ENCODE results near the gene CCDC148.
A peak's percentile ranks its signal among the peaks of the same experiment; 100 is the strongest.

CCDC148 gene

GRCh38 chr2:158412206-158412605 is 44.3 kb downstream of the CCDC148 start:
- peak; percentile 59 for DNase-seq (ENCODE audit: low read depth, low spot score)
- TF ChIP-seq, protein P1, sequence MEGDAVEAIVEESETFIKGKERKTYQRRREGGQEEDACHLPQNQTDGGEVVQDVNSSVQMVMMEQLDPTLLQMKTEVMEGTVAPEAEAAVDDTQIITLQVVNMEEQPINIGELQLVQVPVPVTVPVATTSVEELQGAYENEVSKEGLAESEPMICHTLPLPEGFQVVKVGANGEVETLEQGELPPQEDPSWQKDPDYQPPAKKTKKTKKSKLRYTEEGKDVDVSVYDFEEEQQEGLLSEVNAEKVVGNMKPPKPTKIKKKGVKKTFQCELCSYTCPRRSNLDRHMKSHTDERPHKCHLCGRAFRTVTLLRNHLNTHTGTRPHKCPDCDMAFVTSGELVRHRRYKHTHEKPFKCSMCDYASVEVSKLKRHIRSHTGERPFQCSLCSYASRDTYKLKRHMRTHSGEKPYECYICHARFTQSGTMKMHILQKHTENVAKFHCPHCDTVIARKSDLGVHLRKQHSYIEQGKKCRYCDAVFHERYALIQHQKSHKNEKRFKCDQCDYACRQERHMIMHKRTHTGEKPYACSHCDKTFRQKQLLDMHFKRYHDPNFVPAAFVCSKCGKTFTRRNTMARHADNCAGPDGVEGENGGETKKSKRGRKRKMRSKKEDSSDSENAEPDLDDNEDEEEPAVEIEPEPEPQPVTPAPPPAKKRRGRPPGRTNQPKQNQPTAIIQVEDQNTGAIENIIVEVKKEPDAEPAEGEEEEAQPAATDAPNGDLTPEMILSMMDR (IDR thresholded peaks at IDR 0.05; ENCODE audit: insufficient read depth, low read length, missing control alignments), result no peak
- ChIA-PET CTCF (no interaction called here), POLR2A (no interaction called here)
- no peak overlapping the region for H3K4me3 ChIP-seq (ENCODE audit: low read depth, low read length)

DNA sequence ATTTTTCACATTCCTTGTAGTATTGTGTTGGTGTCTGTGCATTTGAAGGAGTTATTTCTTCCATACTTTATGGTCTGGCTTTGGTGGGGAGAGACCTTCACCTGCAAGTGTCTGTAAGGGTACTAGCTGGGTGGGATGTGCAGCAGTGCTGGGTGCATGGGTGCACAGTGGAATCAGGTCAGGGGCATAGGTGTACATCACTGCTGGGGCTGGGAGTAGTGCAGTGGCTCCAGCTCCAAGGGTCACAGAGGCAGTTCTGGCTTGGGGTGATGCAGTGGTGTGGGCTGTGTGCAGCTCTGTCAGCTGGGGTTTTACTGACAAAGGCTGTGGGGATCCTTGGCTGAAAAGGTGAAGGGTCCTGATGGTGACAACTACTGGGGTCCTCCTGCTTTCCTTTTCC is 44.8 kb downstream of the CCDC148 start:
- no peak overlapping the region for H3K4me3 ChIP-seq (ENCODE audit: low read depth, low read length)
- POLR2A ChIA-PET, result no interaction called here
- DNase-seq (ENCODE audit: low read depth, low spot score), result no peak
- CTCF ChIA-PET, result no interaction called here
- TF ChIP-seq, protein P1 (IDR thresholded peaks at IDR 0.05; ENCODE audit: insufficient read depth, low read length, missing control alignments), result no peak

GRCh38 chr2:158410132-158410531 is 46.4 kb downstream of the CCDC148 start:
- CTCF ChIA-PET, result no interaction called here
- DNase-seq (ENCODE audit: low read depth, low spot score), result no peak
- TF ChIP-seq, protein P1 (IDR thresholded peaks at IDR 0.05; ENCODE audit: insufficient read depth, low read length, missing control alignments), result no peak
- POLR2A ChIA-PET, result no interaction called here
- no peak overlapping the region for H3K4me3 ChIP-seq (ENCODE audit: low read depth, low read length)

DNA sequence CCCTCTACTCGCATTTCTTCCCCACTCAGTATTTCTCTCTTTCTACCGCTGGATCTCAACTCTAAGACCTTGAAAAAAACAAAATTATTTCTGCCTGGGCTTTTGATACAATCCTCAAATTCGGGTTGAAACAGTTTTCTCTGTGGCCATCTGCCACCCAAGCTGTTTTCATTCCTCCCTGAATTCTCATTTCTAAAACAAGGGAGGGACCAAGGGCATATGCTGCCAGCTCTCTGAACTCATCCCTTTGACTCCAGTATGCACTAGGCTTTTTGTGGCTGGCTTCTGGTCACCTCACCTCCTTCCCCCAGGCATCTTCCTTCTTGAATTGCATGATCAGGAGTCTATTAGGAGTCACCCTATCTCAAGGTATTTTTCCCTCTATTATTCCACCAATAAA is 49.5 kb downstream of the CCDC148 start:
- ChIA-PET CTCF (no interaction called here), POLR2A (no interaction called here)
- DNase-seq (ENCODE audit: low read depth, low spot score), result no peak

GRCh38 chr2:158405341-158405740 is 51.2 kb downstream of the CCDC148 start:
- no peak overlapping the region for H3K4me3 ChIP-seq (ENCODE audit: low read depth, low read length)
- TF ChIP-seq, protein P1 (IDR thresholded peaks at IDR 0.05; ENCODE audit: insufficient read depth, low read length, missing control alignments), result no peak
- POLR2A ChIA-PET, result no interaction called here
- CTCF ChIA-PET, result no interaction called here
- no peak for DNase-seq (ENCODE audit: low read depth, low spot score)

More for the DNA sequence above, 49.5 kb downstream of the CCDC148 start:
- H3K4me3 ChIP-seq (ENCODE audit: low read depth, low read length), result no peak overlapping the region
- TF ChIP-seq, protein P1 (IDR thresholded peaks at IDR 0.05; ENCODE audit: insufficient read depth, low read length, missing control alignments), result no peak

DNA sequence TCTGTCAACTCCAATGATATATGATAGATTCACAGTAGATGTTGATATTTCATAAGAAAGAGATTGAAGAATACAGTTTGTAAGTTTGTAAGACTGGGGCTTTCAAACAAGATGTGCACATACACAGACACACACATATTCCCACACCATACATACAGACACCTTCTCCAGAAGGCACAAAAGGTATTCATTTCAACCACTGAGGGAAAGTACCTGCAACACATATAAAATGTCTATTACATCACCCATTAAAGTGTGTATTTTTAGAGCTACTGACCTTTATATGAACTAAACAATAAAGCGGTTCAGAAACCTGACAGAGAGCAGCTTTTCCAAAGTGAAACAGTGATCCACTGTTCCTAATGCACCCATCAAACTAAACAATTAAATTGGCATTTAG is 53.3 kb downstream of the CCDC148 start:
- POLR2A ChIA-PET, result no interaction called here
- H3K4me3 ChIP-seq (ENCODE audit: low read depth, low read length), result no peak overlapping the region
- CTCF ChIA-PET, result interaction anchor here (0.5 kb wide), 1 partner anchor 56 kb away, joined by 3 read pairs; no protein-coding TSS in a partner anchor
- TF ChIP-seq, protein P1 (IDR thresholded peaks at IDR 0.05; ENCODE audit: insufficient read depth, low read length, missing control alignments), result no peak
- DNase-seq (ENCODE audit: low read depth, low spot score), result no peak
